ENCODE measurements around the gene PUM2.
"Not testable (repeated sequence)": the region's sequence is repeated elsewhere in the genome, so short reads cannot be mapped to it uniquely, and the experiment has no call there.

PUM2 gene

GRCh38 chr2:20288642-20289340, 61.9 kb downstream of the PUM2 start:
- DNase-seq (ENCODE audit: low spot score), result no peak

DNA sequence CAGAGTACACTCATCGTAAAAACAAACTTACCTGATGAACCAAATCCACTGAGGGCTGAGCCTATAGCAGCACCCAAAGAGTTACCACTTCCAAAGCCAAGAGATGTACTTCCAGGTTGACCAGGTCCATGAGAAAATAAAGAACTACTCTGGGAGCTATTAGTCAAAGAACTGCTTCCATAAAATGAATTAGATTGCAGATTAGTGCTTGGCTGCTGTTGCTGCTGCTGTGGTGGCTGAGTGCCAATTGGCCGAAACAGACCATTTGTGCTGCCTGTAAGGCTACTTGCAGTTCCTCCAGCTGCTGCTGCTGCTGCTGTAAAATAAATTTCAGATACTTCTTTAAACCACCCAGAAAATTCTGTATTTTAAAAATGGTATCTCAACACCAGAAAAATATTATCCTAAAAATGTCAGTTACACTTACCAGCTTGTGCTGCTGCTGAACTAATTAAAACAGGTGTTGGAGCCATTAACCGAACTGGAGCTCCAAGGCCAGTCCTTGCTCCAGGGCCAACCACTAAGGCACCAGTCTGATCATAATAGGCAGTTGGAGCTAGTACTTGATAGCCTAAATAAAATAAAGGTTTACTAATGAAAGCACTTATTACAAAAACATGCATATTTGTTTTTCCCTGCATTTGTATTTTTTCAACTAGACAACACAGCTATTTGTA, 67.6 kb downstream of the PUM2 start:
- no peak for DNase-seq (ENCODE audit: low spot score)

GRCh38 chr2:20281876-20282275, 68.8 kb downstream of the PUM2 start:
- no peak for DNase-seq (ENCODE audit: low spot score)

DNA sequence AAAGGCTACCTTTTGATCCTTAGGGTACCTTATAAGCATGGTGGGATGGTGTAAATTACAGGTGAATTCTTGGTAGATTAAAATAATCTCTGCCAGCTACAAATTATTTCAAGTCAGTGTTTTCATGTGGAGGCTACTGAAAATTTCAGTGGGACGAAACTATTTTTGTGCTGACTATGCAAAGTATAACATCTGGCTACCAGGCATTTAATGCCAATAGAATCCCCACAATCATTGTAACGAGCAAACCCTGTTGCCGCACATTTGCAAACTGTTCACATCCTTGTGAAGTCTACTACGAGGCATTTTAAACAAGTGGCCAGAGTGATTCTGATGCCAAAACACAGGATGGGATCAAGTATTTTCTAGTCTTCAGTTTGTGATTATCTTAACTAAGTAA, 77.6 kb downstream of the PUM2 start:
- no peak for DNase-seq (ENCODE audit: low spot score)

DNA sequence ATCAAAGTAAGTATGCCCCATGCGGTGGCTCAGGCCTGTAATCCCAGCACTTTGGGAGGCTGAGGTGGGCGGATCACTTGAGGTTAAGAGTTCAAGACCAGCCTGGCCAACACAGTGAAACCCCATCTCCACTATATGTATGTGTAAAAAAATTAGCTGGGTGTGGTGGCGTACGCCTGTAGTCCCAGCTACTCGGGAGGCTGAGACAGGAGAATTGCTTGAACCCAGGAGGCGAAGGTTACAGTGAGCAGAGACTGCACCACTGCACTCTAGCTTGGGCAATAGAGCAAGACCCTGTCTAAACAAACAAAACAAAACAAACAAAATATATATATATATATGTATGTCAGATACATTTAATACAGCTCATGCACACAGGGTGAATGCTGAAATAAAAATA, 82.3 kb downstream of the PUM2 start:
- not testable (repeated sequence) for DNase-seq (ENCODE audit: low spot score)

DNA sequence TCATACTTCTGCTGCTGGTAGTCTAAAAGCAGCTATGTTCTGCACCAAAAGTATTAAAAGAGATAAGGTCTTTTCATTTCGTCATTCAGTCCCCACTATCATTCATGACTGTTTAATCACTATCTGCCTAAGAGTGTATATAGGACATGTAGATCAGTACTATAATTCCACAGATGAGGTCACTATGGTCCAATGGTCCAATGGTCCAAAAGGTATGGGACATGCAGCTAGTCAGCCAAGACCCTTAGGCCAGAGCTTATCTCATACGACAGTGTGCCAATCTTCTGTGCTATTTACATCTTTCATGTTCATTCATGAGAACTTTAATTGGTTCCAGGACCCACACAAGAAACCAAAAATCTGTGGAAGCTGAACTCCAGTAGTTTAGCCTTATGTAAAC, 83.1 kb downstream of the PUM2 start:
- DNase-seq (ENCODE audit: low spot score), result no peak

- no peak for DNase-seq (ENCODE audit: low spot score)
These were observed 86.0 kb downstream of the PUM2 start for GRCh38 chr2:20264629-20265028.

GRCh38 chr2:20257411-20257810, 93.2 kb downstream of the PUM2 start:
- no peak for DNase-seq (ENCODE audit: low spot score)

GRCh38 chr2:20254731-20255130, 95.9 kb downstream of the PUM2 start:
- no peak for DNase-seq (ENCODE audit: low spot score)

- DNase-seq (ENCODE audit: low spot score), result no peak
These were observed 100.2 kb downstream of the PUM2 start for GRCh38 chr2:20250436-20250835.

DNA sequence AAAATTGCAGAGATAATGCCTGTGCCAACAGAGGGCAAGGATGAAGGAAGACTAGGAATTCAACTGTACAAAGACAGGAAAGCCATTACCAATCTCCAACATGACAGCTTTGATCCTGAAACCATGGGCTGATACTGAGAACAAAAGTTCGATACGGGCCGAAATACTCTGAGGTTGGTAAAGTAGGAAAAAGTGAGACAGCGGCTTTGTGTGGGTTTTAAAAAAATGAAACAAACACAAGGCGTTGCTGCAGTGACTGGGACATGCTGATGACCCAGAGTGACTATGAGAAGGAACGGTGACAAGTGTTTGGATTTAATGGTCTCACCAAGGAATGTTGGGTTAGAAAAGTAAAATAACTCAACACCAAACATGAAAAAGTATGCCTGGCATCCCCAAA, 101.5 kb downstream of the PUM2 start:
- DNase-seq (ENCODE audit: low spot score), result no peak

DNA sequence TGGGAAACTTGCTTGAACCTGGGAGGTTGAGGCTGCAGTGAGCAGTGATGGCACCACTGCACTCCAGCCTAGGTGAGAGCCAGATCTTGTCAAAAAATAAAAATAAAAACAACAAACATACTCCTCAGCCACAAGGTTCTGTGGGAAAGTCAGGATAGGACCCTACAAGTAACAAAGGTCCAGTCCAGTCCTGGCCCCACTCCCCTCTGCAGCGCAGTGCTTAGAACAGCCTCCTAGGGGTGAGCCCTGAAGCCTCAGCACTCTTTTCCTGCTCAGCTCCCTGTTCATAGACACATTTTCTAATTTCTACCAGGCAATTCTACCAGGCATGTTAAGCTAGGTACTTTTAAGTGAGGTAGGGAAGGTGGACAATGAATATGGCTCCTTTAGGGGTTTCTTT, 103.6 kb downstream of the PUM2 start:
- peak; percentile 9 for DNase-seq (ENCODE audit: low spot score)

- DNase-seq (ENCODE audit: low spot score), result not testable (repeated sequence)
These were observed 107.0 kb downstream of the PUM2 start for GRCh38 chr2:20243637-20244036.

DNA sequence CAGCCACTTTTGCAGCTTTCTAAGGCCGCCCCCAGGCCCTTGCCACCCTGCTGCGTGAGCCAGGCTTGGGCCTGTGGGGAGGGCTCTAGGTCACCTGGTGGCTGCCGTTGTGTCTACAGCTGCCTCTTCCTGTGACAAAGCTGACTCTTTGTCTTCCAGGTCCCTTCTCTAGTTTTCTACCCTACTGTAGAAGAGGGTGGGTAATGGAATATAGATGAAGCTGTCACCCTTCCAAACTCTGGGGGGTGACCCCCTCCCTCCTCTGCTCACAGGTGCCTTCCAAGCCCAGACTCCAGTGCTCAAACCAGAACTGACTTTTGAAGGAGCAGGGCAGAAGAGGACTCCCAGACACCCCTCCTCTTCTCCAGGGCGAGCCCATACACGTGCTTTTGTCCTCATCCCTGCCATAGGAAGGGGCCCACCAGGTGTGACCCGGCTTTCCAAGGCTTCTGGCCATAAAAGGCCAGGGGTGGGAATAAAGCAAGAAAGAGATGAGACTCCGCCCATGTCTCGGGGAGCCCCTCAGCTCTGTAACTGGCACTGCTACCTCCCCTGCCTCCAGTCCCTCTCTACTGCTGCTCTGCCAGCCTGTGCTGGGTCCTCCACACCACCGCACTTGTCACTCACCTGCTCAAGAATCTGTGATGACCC, 107.8 kb downstream of the PUM2 start:
- DNase-seq (ENCODE audit: low spot score), result peak; percentile 49

DNA sequence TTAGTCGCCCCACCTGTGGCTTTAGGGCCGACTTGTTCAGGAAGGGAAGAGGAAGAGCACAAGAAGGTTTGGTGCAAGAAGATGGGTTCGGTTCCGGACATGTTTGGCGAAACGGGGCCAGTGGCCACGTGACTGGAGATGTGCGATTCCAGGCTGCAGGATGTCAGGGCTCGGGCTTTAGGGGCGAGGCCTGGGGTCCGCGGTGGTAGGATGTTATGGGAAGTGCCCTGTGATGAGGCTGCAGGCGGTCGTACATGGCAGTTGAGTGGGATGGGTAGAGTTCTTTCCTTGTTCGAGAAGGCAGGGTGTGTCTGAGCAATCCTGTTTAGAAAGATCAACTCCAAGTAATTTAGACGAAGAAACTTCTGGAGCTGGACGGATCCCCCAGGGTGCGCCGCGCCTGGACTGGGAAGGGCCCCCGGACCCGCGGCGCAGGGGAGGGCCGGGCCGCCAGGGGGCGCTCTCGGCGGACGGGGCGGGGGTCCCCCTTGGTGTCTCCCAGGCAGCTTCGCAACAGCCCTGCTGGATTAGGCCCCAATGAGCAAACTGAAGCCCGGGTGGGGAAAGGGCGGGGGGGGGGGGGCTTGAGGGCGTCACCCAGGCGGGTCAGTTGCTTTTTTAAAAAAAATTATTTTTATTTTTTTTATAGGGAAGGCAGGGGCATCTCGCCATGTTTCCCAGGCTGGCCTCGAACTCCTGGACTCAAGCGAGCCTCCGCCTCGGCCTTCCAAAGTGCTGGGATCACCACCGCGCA, 108.5 kb downstream of the PUM2 start:
- peak; percentile 90 for DNase-seq (ENCODE audit: low spot score)

- DNase-seq (ENCODE audit: low spot score), result not testable (repeated sequence)
These were observed 110.4 kb downstream of the PUM2 start for GRCh38 chr2:20240291-20240690.

GRCh38 chr2:20236496-20236895, 114.1 kb downstream of the PUM2 start:
- DNase-seq (ENCODE audit: low spot score), result no peak

- DNase-seq (ENCODE audit: low spot score), result no peak
These were observed 114.9 kb downstream of the PUM2 start for GRCh38 chr2:20235655-20236305.

- DNase-seq (ENCODE audit: low spot score), result not testable (repeated sequence)
These were observed 116.0 kb downstream of the PUM2 start for GRCh38 chr2:20234597-20234996.

DNA sequence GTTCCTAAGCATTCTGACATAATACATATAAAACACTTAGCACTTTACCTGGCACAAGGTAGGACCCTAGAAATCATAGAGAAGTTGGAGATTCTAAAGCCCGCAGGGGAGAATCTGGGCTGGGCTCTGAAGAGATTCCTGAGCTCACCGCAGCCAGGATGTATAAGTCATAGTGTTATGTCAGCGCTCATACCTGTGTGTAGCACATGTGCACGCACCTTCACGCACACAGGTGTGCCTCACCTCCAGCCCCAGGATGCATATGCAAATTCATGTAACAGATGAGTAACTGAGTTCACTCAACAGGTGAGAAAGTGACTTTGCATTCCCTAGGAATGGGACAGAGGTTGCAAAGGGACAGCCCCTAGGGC, 117.8 kb downstream of the PUM2 start:
- no peak for DNase-seq (ENCODE audit: low spot score)

DNA sequence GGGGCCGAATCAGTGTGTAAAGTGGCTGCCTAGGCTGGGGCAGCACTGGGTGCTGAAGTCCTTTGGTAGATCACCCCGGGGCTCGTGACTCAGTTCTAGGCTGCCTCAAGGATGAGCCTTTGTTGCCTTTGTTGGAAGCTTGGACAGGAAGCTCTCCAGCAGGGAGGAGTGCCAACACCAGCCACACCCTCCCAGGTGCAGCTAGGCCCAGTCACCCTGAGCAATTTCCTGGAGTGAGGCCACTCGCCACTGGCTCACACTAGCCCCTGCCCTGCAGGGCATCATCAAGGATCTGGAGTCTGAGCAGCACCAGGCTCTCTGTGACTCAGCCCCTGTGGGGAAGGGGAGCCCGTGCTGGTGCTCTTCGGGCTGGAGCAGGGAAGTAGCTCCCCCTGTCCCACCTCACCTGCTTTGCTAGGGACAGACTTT, 119.0 kb downstream of the PUM2 start:
- DNase-seq (ENCODE audit: low spot score), result peak; percentile 61

DNA sequence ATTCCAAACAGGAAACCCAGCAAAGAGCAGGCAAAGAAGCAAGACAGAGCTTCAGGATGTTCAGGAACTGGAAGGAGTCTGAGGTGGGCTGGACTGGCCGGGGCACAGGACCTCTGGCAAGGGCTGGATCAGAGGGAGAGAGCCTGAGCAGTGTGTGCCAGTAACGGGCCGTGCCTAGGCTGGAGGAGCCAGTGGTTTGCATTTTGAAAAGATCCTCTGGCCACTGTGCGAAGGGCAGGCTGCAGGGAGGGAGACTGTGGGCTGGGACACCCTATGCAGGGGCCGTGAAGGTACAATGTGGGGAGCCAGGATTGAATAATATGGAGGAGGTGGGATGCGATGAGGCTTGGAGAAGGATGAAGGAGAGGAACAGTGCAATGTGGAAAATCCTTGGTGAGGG, 119.5 kb downstream of the PUM2 start:
- no peak for DNase-seq (ENCODE audit: low spot score)

Measured in iPS-NIHi11 (cell line).